ENCODE measurements around the gene CCDC148.

Gene CCDC148

GRCh38 chr2:158189526-158189925, 267.0 kb downstream of the CCDC148 start:
- H3K9ac ChIP-seq (ENCODE audit: low read length) = no peak overlapping the region
- no peak overlapping the region for H2AFZ ChIP-seq (ENCODE audit: low read depth, low read length, severe bottlenecking)
- no peaks in the 10 kb centered on the region for H3K79me2 ChIP-seq (ENCODE audit: insufficient read depth, low read length)
- H3K36me3 ChIP-seq (ENCODE audit: low read length) = no peaks in the 10 kb centered on the region
- no peak overlapping the region for H3K27ac ChIP-seq (ENCODE audit: low read depth, low read length)
- H3K4me2 ChIP-seq (ENCODE audit: low read depth, low read length, poor library complexity, severe bottlenecking) = no peak overlapping the region
- no peaks in the 10 kb centered on the region for H3K9me3 ChIP-seq (ENCODE audit: insufficient read depth, low read length)
- H3K9me2 ChIP-seq (replicated peaks; ENCODE audit: insufficient read depth, low read length) = no peaks in the 10 kb centered on the region
- TF ChIP-seq EZH2phosphoT487 (conservative IDR thresholded peaks at IDR 0.05; ENCODE audit: low read length) (no peak), CTCF (IDR thresholded peaks at IDR 0.05; ENCODE audit: insufficient read depth, low read length, poor library complexity, severe bottlenecking) (no peak)
- H3K27me3 ChIP-seq (ENCODE audit: low read length) = no peaks in the 10 kb centered on the region
- no peak overlapping the region for H3K4me3 ChIP-seq (ENCODE audit: insufficient read depth, low read length, poor library complexity, severe bottlenecking)
- H4K20me1 ChIP-seq (ENCODE audit: low read depth, low read length) = no peaks in the 10 kb centered on the region
- H3F3A ChIP-seq (ENCODE audit: insufficient read depth) = no peaks in the 10 kb centered on the region

- H3K27ac ChIP-seq (ENCODE audit: low read depth, low read length) = no peak overlapping the region
- no peaks in the 10 kb centered on the region for H3K9me2 ChIP-seq (replicated peaks; ENCODE audit: insufficient read depth, low read length)
- no peak for TF ChIP-seq CTCF (IDR thresholded peaks at IDR 0.05; ENCODE audit: insufficient read depth, low read length, poor library complexity, severe bottlenecking)
- TF ChIP-seq EZH2phosphoT487 (conservative IDR thresholded peaks at IDR 0.05; ENCODE audit: low read length) = no peak
- no peaks in the 10 kb centered on the region for H3K27me3 ChIP-seq (ENCODE audit: low read length)
- no peak overlapping the region for H3K4me2 ChIP-seq (ENCODE audit: low read depth, low read length, poor library complexity, severe bottlenecking)
- H3F3A ChIP-seq (ENCODE audit: insufficient read depth) = no peaks in the 10 kb centered on the region
- H3K36me3 ChIP-seq (ENCODE audit: low read length) = no peaks in the 10 kb centered on the region
- H2AFZ ChIP-seq (ENCODE audit: low read depth, low read length, severe bottlenecking) = no peak overlapping the region
- H3K9me3 ChIP-seq (ENCODE audit: insufficient read depth, low read length) = no peaks in the 10 kb centered on the region
- no peak overlapping the region for H3K9ac ChIP-seq (ENCODE audit: low read length)
- H3K4me3 ChIP-seq (ENCODE audit: insufficient read depth, low read length, poor library complexity, severe bottlenecking) = no peak overlapping the region
- no peaks in the 10 kb centered on the region for H3K79me2 ChIP-seq (ENCODE audit: insufficient read depth, low read length)
- no peaks in the 10 kb centered on the region for H4K20me1 ChIP-seq (ENCODE audit: low read depth, low read length)
Observed at GRCh38 chr2:158187908-158188307, 268.6 kb downstream of the CCDC148 start.

- H3K9me2 ChIP-seq (replicated peaks; ENCODE audit: insufficient read depth, low read length) = no peaks in the 10 kb centered on the region
- H3K27ac ChIP-seq (ENCODE audit: low read depth, low read length) = no peak overlapping the region
- H3K9ac ChIP-seq (ENCODE audit: low read length) = no peak overlapping the region
- no peaks in the 10 kb centered on the region for H3F3A ChIP-seq (ENCODE audit: insufficient read depth)
- no peak overlapping the region for H2AFZ ChIP-seq (ENCODE audit: low read depth, low read length, severe bottlenecking)
- no peaks in the 10 kb centered on the region for H3K79me2 ChIP-seq (ENCODE audit: insufficient read depth, low read length)
- H3K27me3 ChIP-seq (ENCODE audit: low read length) = no peaks in the 10 kb centered on the region
- no peaks in the 10 kb centered on the region for H3K36me3 ChIP-seq (ENCODE audit: low read length)
- H3K4me3 ChIP-seq (ENCODE audit: insufficient read depth, low read length, poor library complexity, severe bottlenecking) = no peak overlapping the region
- H3K4me2 ChIP-seq (ENCODE audit: low read depth, low read length, poor library complexity, severe bottlenecking) = no peak overlapping the region
- H4K20me1 ChIP-seq (ENCODE audit: low read depth, low read length) = no peaks in the 10 kb centered on the region
- H3K9me3 ChIP-seq (ENCODE audit: insufficient read depth, low read length) = no peaks in the 10 kb centered on the region
- TF ChIP-seq EZH2phosphoT487 (conservative IDR thresholded peaks at IDR 0.05; ENCODE audit: low read length) = no peak
Observed at GRCh38 chr2:158184556-158185343, 271.8 kb downstream of the CCDC148 start.

- no peak overlapping the region for H3K4me2 ChIP-seq (ENCODE audit: low read depth, low read length, poor library complexity, severe bottlenecking)
- no peaks in the 10 kb centered on the region for H3K9me2 ChIP-seq (replicated peaks; ENCODE audit: insufficient read depth, low read length)
- TF ChIP-seq CTCF (IDR thresholded peaks at IDR 0.05; ENCODE audit: insufficient read depth, low read length, poor library complexity, severe bottlenecking) (no peak), EZH2phosphoT487 (conservative IDR thresholded peaks at IDR 0.05; ENCODE audit: low read length) (no peak)
- H3K79me2 ChIP-seq (ENCODE audit: insufficient read depth, low read length) = no peaks in the 10 kb centered on the region
- no peak overlapping the region for H2AFZ ChIP-seq (ENCODE audit: low read depth, low read length, severe bottlenecking)
- H3K9me3 ChIP-seq (ENCODE audit: insufficient read depth, low read length) = no peaks in the 10 kb centered on the region
- no peak overlapping the region for H3K27ac ChIP-seq (ENCODE audit: low read depth, low read length)
- no peaks in the 10 kb centered on the region for H3F3A ChIP-seq (ENCODE audit: insufficient read depth)
- no peaks in the 10 kb centered on the region for H3K36me3 ChIP-seq (ENCODE audit: low read length)
- H3K27me3 ChIP-seq (ENCODE audit: low read length) = no peaks in the 10 kb centered on the region
- no peak overlapping the region for H3K9ac ChIP-seq (ENCODE audit: low read length)
- no peak overlapping the region for H3K4me3 ChIP-seq (ENCODE audit: insufficient read depth, low read length, poor library complexity, severe bottlenecking)
- H4K20me1 ChIP-seq (ENCODE audit: low read depth, low read length) = no peaks in the 10 kb centered on the region
Observed at GRCh38 chr2:158184001-158184400, 272.6 kb downstream of the CCDC148 start.
